ENCODE data around the gene PHC1.
"Not testable (repeated sequence)": the region's sequence is repeated elsewhere in the genome, so short reads cannot be mapped to it uniquely, and the experiment has no call there.

Gene PHC1

GRCh38 chr12:8911606-8912268, 2.6 kb upstream of the PHC1 start:
- DNase-seq, result no peak

DNA sequence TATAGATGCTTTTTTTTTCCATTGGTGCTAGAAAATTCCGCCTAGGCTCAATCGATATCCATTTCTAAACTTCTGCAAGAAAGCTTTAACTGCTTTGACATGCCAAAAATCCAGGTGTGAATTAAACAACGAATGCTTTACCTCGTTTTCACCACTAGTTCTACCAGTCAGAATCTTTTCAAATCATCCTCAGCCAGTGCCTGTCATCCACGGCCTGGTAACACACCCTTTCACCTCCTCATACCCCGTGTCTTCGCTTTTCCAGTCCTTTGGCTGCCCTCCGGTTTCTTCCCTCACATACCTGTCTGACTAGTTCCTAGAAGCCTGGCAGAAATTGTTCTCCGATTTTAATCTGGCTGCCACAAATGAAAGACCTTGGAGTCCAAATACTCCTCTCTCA, 1.4 kb upstream of the PHC1 start:
- DNase-seq, result no peak

- no peak for DNase-seq
Measured at GRCh38 chr12:8913702-8914032, 642 bp upstream of the PHC1 start.

GRCh38 chr12:8914716-8915526, 612 bp downstream of the PHC1 start:
- no peak for DNase-seq

GRCh38 chr12:8916154-8916553, 1.8 kb downstream of the PHC1 start:
- no peak for DNase-seq

GRCh38 chr12:8917031-8917430, 2.7 kb downstream of the PHC1 start:
- no peak for DNase-seq

GRCh38 chr12:8917751-8918150, 3.4 kb downstream of the PHC1 start:
- no peak for DNase-seq

DNA sequence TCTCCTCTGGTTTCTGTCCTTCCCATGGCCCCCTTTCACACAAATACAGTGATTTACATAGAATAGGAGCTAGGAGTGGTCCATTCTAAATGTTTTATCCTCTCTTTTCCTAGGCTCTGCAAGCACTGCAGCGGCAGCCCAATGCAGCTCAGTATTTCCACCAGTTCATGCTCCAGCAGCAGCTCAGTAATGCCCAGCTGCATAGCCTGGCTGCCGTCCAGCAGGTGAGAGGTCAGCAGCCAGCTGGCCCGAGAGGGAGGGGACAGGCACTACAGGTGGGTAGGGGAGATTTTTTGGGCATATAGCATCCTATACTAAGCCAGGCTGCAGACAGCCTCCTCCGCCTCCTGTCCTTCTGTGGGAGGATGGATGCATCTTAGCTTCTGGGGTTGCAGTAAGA, 5.3 kb downstream of the PHC1 start:
- DNase-seq, result not testable (repeated sequence)

DNA sequence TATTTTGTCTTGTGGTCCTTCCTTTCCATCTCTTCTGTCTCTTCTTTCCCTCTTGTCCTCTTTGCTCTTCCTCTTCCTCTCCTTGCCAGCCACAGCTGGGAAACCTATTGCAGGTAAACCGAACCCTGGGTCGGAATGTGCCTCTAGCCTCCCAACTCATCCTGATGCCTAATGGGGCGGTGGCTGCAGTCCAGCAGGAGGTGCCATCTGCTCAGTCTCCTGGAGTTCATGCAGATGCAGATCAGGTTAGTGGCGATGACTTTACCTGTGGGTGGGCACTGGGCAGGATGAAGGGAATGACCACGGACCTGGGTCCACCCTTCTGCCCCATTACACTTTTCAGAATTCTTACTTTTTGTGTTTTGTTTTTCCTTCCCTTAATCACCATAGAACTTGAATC, 8.2 kb downstream of the PHC1 start:
- no peak for DNase-seq

DNA sequence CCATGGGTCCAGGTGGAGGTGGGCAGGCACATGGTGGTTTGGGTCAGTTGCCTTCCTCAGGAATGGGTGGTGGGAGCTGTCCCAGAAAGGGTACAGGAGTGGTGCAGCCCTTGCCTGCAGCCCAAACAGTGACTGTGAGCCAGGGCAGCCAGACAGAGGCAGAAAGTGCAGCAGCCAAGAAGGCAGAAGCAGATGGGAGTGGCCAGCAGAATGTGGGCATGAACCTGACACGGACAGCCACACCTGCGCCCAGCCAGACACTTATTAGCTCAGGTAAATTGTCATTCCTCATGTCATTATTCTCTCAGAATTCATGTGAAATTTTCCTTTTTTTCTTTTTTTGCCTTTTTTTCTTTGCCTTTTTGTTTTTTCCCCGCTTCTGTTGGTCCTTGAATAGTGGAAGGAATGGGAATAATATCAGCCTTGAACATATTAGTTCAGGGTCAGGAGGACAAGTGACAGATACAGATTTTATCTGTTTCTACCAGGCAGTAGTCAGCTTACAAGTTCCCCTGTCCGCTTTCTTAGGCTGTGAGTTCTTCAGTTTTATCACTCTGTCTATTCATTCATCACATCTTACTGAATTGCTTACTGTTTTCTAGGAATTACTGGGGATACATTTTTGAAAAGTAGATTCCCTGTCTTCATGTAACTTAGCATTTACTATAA, 16.5 kb downstream of the PHC1 start:
- not testable (repeated sequence) for DNase-seq

DNA sequence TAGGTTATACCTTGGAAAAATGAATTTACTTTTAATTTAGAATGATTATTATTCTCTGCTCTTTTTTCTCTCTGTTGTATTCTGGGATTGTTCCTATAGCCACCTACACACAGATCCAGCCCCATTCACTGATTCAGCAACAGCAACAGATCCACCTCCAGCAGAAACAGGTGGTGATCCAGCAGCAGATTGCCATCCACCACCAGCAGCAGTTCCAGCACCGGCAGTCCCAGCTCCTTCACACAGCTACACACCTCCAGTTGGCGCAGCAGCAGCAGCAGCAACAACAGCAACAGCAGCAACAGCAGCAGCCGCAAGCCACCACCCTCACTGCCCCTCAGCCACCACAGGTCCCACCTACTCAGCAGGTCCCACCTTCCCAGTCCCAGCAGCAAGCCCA, 18.2 kb downstream of the PHC1 start:
- not testable (repeated sequence) for DNase-seq

GRCh38 chr12:8934080-8934479, 19.8 kb downstream of the PHC1 start:
- not testable (repeated sequence) for DNase-seq

DNA sequence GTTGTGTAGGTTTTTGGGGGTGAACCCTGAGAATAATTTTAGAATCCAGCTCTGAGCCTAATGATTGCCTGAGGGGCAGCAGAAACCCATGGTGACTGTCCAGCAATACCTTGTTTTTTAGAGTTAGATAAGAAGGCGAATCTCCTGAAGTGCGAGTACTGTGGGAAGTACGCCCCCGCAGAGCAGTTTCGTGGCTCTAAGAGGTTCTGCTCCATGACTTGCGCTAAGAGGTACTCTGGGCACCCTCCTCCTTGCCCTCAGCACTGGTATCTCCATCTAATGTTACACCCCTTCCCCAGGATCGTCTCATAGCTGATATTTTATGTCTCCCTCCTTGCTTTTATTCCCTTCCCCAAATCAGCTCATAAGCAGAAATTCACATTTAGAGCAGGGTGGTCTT, 22.4 kb downstream of the PHC1 start:
- no peak for DNase-seq

DNA sequence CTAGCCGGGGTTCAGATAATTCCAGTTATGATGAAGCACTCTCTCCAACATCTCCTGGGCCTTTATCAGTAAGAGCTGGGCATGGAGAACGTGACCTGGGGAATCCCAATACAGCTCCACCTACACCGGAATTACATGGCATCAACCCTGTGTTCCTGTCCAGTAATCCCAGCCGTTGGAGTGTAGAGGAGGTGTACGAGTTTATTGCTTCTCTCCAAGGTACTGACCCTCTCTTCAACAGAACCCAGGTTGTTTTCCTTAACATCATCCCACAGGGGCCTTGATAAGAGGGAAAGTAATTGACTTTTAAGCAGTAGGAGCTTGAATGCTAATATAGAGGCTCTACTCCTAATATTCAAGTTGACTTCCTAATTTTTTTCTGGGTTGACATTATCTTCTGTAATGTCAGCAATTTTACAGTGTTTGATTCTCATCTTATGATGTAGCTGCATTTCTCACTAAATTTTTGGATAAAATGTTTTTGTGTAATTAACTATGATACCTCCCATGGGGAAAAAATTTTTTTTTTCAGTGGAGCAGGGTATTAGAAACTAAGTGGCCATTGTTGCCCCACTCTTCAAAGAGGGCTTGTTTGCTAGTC, 23.6 kb downstream of the PHC1 start:
- not testable (repeated sequence) for DNase-seq

GRCh38 chr12:8941691-8942478, 27.6 kb downstream of the PHC1 start:
- no peak for DNase-seq

DNA sequence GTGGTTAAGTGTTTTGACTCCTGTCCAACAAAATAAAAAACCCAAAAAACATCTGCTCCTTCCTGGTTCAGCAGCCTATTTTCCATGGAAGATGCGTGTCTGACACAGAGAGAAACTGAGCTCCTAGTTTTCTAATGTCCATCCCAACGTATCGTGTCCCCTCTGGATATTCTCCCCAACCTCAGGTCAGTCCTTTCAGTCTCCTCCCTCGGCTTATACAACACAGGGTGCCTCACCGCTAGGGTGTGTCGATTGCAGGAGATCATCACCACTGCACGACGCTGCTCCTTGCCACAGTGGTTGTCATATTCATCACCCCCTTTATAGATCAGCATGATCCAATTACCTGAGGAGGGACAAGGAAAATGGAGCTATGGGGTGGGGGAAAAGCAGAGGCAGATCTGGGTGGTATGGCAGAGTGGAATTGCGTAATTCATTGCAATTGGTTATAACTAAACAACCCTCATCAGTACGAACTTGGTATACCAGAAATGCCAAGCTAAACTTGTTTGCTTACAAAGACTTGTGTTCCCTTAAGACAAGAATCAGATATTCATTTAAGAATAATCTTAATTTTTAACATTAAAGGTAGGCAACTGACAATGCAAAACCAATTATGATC, 29.4 kb downstream of the PHC1 start:
- no peak for DNase-seq

- DNase-seq, result no peak
Measured at GRCh38 chr12:8946733-8947132, 32.4 kb downstream of the PHC1 start.

DNA sequence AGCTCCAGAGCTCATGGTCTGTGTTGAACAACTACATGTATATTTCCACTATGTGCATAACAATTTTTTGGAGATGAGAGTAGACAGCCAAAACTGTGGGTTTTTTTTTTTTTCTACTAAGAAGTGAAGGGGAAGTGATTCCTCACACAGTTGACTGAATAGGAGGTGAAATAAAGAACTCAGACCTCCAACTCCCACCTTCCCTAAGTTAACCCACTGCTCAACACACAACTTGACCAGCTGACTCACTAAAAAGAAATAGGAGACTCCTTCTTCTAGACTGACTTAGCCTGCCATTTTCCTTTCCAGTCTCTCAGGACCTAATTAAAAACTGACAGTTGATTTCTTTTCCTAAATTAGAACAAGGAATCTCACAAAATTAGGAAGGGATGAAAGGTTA, 33.4 kb downstream of the PHC1 start:
- no peak for DNase-seq

GRCh38 chr12:8948701-8949341, 34.5 kb downstream of the PHC1 start:
- peak; percentile 32 for DNase-seq

GRCh38 chr12:8949342-8950220, 35.3 kb downstream of the PHC1 start, which contains the start of gene M6PR:
M6PR (minus strand) TSS chr12:8949645; CDS start chr12:8946404, 3,241 bp downstream.
- peak; percentile 92 for DNase-seq

GRCh38 chr12:8950221-8950527, 35.9 kb downstream of the PHC1 start:
- no peak for DNase-seq

All from GF-D8 (cell line).